HepG2 (cell line): Measurements from ENCODE around the gene LGALS1. TPM values are rescaled to one million over a fixed set of nuclear protein-coding genes. Genes with fewer than 3 reads are reported as not detected.

Source experiments
- GABPB1 ChIP-seq: IDR thresholded peaks from 2 replicates; pipeline ENCODE4 v1.6.1; 2016; ENCODE audit warnings: mild to moderate bottlenecking, missing genetic modification reagents, moderate library complexity, missing compliant biosample characterization
- HDAC6 ChIP-seq: fragments of 200-600 bp; sonication (generic); IDR thresholded peaks from 2 replicates; pipeline ENCODE4 v1.7.0; 2017; ENCODE audit warnings: mild to moderate bottlenecking, antibody characterized with exemption, low read length, low read depth
- KDM3A ChIP-seq: IDR thresholded peaks from 2 replicates; pipeline ENCODE4 v1.6.1; 2018; ENCODE audit warnings: low read depth, missing compliant biosample characterization
- MBD4 ChIP-seq: IDR thresholded peaks from 2 replicates; pipeline ENCODE4 v1.6.1; 2012; ENCODE audit warnings: low read length, inconsistent platforms, borderline replicate concordance
- SAFB2 ChIP-seq: sonication (generic); formaldehyde crosslinking; IDR thresholded peaks from 2 replicates; pipeline ENCODE4 v1.5.1; 2020; ENCODE audit warnings: missing genetic modification reagents, low read depth, mild to moderate bottlenecking, borderline replicate concordance
- SRY ChIP-seq: sonication (generic); formaldehyde crosslinking; IDR thresholded peaks from 2 replicates; pipeline ENCODE4 v1.8.0; 2022; ENCODE audit warnings: mild to moderate bottlenecking, missing genetic modification reagents
- TBX2 ChIP-seq: sonication (generic); formaldehyde crosslinking; IDR thresholded peaks from 2 replicates; pipeline ENCODE4 v1.5.0; 2020; ENCODE audit warnings: missing genetic modification reagents, mild to moderate bottlenecking, borderline replicate concordance
- TFDP2 ChIP-seq: sonication (generic); formaldehyde crosslinking; IDR thresholded peaks from 2 replicates; pipeline ENCODE4 v1.4.0; 2020; ENCODE audit warnings: missing genetic modification reagents
- YY1 ChIP-seq: IDR thresholded peaks from 2 replicates; pipeline ENCODE4 v1.6.1; 2011; ENCODE audit warnings: low read length, low read depth, moderate library complexity, mild to moderate bottlenecking; ENCODE audit not compliant: insufficient read depth, insufficient replicate concordance
- ZFP36 ChIP-seq: fragments of 150-350 bp; IDR thresholded peaks from 2 replicates; pipeline ENCODE4 v1.6.1; 2018; ENCODE audit warnings: borderline replicate concordance, low read length, low read depth; ENCODE audit not compliant: partially characterized antibody
- ZNF232 ChIP-seq: sonication (generic); formaldehyde crosslinking; IDR thresholded peaks from 2 replicates; pipeline ENCODE4 v1.4.0; 2020; ENCODE audit warnings: missing genetic modification reagents, borderline replicate concordance
- ZNF260 ChIP-seq: sonication (generic); formaldehyde crosslinking; IDR thresholded peaks from 2 replicates; pipeline ENCODE4 v1.4.0; 2020; ENCODE audit warnings: missing genetic modification reagents, low read depth, mild to moderate bottlenecking, borderline replicate concordance
- ZNF329 ChIP-seq: sonication (generic); formaldehyde crosslinking; IDR thresholded peaks from 2 replicates; pipeline ENCODE4 v1.9.0; 2021; ENCODE audit warnings: low read depth, mild to moderate bottlenecking, missing genetic modification reagents
- ZNF530 ChIP-seq: sonication (generic); formaldehyde crosslinking; IDR thresholded peaks from 2 replicates; pipeline ENCODE4 v1.5.0; 2020; ENCODE audit warnings: low read depth, mild to moderate bottlenecking, missing genetic modification reagents
- ZNF607 ChIP-seq: sonication (generic); formaldehyde crosslinking; IDR thresholded peaks from 2 replicates; pipeline ENCODE4 v1.5.1; 2020; ENCODE audit warnings: missing genetic modification reagents, mild to moderate bottlenecking, borderline replicate concordance
- polyA plus RNA-seq, 8 experiments: library from polyadenylated mRNA; depleted of rRNA in 3 of 8; stranded (reverse) in 7 of 8; unstranded in 1 of 8; fragments of >200 nt; fragmentation: Illumina TruSeq in 4 of 8; extraction: Trizol in 4 of 8; gene quantifications; 2 replicates each; pipeline versions ENCODE4 v1.2.1 to v1.2.3, GENCODE V29; 2011 to 2016; ENCODE audit warnings: low read depth in 4 of 8, missing spikeins in 1 of 8, mixed read lengths in 1 of 8; ENCODE audit not compliant: insufficient read depth in 1 of 8
- total RNA-seq, 5 experiments: library from RNA; depleted of rRNA; stranded (reverse); fragments of >200 nt; fragmentation: Illumina TruSeq; extraction: Trizol; gene quantifications; 2 replicates each; pipeline ENCODE4 v1.2.3, GENCODE V29; 2016; ENCODE audit warnings: low read depth in 1 of 5
- TF ChIP-seq, protein P1 (sequence below): sonication (generic); formaldehyde crosslinking; IDR thresholded peaks from 2 replicates; pipeline ENCODE4 v1.5.1; 2020; ENCODE audit warnings: mild to moderate bottlenecking, missing genetic modification reagents

Gene LGALS1
- total and polyA plus RNA-seq, 2 of the 13 experiments (the other 11 are each of a cell fraction or from before 2014, with no cell fraction given), result 103 to 858 TPM

DNA sequence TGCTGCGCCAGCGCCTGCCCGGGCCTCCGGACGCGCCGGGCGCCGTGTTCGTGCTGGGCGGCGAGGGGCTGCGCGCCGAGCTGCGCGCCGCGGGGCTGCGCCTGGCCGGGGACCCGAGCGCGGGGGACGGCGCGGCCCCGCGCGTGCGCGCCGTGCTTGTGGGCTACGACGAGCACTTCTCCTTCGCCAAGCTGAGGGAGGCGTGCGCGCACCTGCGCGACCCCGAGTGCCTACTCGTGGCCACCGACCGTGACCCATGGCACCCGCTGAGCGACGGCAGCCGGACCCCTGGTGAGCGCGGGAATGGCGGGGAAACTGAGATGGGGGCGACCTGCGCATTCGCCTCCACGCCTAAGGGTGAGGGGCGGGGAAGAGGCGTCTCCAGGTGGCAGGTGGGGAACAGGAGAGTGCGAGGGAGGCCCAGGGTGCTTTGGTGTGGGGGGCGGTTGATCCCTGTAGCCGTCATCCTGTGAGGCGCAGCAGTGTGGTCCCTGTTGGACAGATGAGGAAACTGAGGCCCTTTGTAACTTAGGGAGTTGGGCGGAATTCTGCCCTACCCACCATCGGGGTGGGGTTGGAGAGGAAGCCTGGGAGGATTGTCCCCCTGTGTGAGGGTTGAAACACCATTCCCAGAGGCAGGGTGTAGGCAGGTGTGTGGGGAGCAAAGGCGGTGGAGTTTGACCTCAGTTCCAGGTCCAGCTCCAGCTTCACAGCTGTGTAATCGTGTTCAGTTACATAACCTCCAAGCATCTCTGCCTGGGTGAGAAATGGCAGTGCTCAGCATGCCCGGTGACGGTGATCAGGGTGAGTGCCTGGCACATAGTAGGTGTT, 16.2 kb upstream of the LGALS1 start (continued):
- TF ChIP-seq, protein P1, sequence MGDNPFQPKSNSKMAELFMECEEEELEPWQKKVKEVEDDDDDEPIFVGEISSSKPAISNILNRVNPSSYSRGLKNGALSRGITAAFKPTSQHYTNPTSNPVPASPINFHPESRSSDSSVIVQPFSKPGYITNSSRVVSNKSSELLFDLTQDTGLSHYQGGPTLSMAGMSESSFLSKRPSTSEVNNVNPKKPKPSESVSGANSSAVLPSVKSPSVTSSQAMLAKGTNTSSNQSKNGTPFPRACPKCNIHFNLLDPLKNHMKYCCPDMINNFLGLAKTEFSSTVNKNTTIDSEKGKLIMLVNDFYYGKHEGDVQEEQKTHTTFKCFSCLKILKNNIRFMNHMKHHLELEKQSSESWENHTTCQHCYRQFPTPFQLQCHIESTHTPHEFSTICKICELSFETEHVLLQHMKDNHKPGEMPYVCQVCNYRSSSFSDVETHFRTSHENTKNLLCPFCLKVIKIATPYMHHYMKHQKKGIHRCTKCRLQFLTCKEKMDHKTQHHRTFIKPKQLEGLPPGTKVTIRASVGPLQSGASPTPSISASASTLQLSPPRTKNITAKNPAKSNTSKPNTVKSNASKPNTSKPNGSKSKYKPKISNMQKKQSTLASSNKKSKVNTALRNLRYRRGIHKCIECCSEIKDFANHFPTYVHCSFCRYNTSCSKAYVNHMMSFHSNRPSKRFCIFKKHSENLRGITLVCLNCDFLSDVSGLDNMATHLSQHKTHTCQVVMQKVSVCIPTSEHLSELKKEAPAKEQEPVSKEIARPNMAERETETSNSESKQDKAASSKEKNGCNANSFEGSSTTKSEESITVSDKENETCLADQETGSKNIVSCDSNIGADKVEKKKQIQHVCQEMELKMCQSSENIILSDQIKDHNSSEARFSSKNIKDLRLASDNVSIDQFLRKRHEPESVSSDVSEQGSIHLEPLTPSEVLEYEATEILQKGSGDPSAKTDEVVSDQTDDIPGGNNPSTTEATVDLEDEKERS, result peak; percentile 86
- TF ChIP-seq ZNF260 (CRISPR knock-in tag) (no peak), TBX2 (CRISPR knock-in tag) (peak; percentile 89), GABPB1 (CRISPR knock-in tag) (peak; percentile 30; the same call in 1 of the 2 replicates), SRY (CRISPR knock-in tag) (no peak), HDAC6 (no peak), ZNF232 (CRISPR knock-in tag) (no peak), TFDP2 (CRISPR knock-in tag) (no peak), SAFB2 (CRISPR knock-in tag) (peak; percentile 56; the same call in 1 of the 2 replicates), ZNF329 (CRISPR knock-in tag) (no peak), YY1 (peak; percentile 52), ZNF530 (CRISPR knock-in tag) (no peak), MBD4 (no peak), ZNF607 (CRISPR knock-in tag) (peak; percentile 64), KDM3A (0 out of 2 replicates have a peak, but pooled peaks have one; percentile 66), ZFP36 (no peak)
